ENCODE measurements around the gene WDR37.

The WDR37 gene

DNA sequence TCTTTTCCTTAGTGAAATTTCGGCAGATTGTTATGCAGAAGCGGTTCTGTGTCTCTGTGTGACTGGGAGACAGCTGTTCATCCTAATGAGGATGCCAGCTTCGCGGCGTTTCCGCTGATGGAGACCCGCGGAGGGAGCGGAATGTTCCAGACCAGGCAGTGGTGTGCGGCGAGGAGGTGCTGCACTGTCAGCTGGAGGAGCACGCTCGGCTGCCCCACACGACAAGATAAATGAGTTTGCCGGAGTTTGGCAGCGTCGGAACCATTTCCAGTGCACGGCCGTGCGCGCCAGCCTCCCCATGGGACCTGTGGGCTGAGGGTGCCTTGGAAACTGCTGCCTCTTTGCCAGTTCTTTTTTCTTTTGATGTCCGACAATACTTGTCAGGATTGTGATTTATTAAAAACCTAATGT, 64.6 kb downstream of the WDR37 start:
- Histone ChIP-seq H3K4me2 (ENCODE audit: insufficient read depth, low read length) (no peak overlapping the region), H3K4me3 (ENCODE audit: low read depth in 1 of 2, low read length in 2 of 2) (no peak overlapping the region), H3K36me3 (ENCODE audit: insufficient read depth, low read length) (peaks cover 90% of the 10 kb centered on the region), H3K79me2 (ENCODE audit: insufficient read depth, low read length) (no peaks in the 10 kb centered on the region), H3K9ac (ENCODE audit: low read depth, low read length) (no peak overlapping the region), H3K27me3 (ENCODE audit: insufficient read depth, low read length, poor library complexity) (no peaks in the 10 kb centered on the region), H3K4me1 (ENCODE audit: insufficient read depth, low read length) (peaks cover 6% of the 10 kb centered on the region; the same call in 1 of the 2 replicates), H4K20me1 (ENCODE audit: insufficient read depth, low read length) (no peaks in the 10 kb centered on the region), H2AFZ (ENCODE audit: low read depth, low read length) (no peak overlapping the region), H3K9me3 (ENCODE audit: insufficient read depth, low read length, severe bottlenecking) (no peaks in the 10 kb centered on the region), H3K27ac (ENCODE audit: low read length) (no peak overlapping the region)
- ATAC-seq (ENCODE audit: insufficient read depth, low read depth) (no peak), DNase-seq (no peak)
- TF ChIP-seq, protein P1, sequence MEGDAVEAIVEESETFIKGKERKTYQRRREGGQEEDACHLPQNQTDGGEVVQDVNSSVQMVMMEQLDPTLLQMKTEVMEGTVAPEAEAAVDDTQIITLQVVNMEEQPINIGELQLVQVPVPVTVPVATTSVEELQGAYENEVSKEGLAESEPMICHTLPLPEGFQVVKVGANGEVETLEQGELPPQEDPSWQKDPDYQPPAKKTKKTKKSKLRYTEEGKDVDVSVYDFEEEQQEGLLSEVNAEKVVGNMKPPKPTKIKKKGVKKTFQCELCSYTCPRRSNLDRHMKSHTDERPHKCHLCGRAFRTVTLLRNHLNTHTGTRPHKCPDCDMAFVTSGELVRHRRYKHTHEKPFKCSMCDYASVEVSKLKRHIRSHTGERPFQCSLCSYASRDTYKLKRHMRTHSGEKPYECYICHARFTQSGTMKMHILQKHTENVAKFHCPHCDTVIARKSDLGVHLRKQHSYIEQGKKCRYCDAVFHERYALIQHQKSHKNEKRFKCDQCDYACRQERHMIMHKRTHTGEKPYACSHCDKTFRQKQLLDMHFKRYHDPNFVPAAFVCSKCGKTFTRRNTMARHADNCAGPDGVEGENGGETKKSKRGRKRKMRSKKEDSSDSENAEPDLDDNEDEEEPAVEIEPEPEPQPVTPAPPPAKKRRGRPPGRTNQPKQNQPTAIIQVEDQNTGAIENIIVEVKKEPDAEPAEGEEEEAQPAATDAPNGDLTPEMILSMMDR (IDR thresholded peaks at IDR 0.05; ENCODE audit: borderline replicate concordance, extremely low read depth, low read length, poor library complexity, severe bottlenecking), result no peak
- no peak for TF ChIP-seq EZH2 (IDR thresholded peaks at IDR 0.05; ENCODE audit: borderline replicate concordance, low read depth, low read length, severe bottlenecking)

DNA sequence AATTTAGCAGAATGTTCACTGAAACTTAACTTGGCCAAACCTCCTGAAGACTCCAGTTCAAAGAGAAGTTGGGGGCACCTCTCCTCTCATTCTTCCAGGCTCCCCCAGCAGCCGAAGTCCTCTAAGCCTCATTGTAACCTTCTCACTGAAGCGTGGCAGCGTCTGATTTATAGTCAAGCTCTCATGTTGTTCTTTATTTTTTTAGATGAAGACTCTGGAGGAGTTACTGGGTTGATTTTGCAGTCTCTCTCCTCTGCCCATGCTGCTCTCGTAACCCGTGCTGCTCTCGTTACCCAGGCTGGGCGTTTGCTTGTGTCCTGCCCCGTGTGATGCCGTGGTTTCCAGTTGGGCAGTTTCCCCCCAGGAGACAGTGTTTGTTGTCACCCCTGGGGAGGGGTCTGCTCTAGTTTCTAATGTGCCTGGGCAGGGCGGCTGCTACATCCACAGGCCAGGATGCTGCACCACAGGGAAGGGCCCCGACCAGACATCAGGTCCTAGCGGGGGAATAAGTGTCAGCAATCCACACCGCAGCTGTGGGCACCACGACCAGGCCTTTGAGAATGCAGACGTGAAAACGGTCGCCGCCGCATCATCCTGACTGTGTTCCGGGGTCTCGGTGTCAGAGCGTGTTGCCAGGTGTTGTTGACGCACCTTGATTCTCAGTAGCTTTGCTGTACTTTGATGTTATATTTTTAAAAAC, 65.2 kb downstream of the WDR37 start:
- TF ChIP-seq, protein P1 (IDR thresholded peaks at IDR 0.05; ENCODE audit: borderline replicate concordance, extremely low read depth, low read length, poor library complexity, severe bottlenecking), result no peak
- no peak for TF ChIP-seq EZH2 (IDR thresholded peaks at IDR 0.05; ENCODE audit: borderline replicate concordance, low read depth, low read length, severe bottlenecking)
- ATAC-seq (ENCODE audit: insufficient read depth, low read depth), result no peak
- Histone ChIP-seq H3K9me3 (ENCODE audit: insufficient read depth, low read length, severe bottlenecking) (no peaks in the 10 kb centered on the region), H3K36me3 (ENCODE audit: insufficient read depth, low read length) (peaks cover 89% of the 10 kb centered on the region), H2AFZ (ENCODE audit: low read depth, low read length) (no peak overlapping the region), H3K4me1 (ENCODE audit: insufficient read depth, low read length) (peaks cover 6% of the 10 kb centered on the region; the same call in 1 of the 2 replicates), H3K4me3 (ENCODE audit: low read depth in 1 of 2, low read length in 2 of 2) (no peak overlapping the region), H4K20me1 (ENCODE audit: insufficient read depth, low read length) (no peaks in the 10 kb centered on the region), H3K27ac (ENCODE audit: low read length) (no peak overlapping the region), H3K9ac (ENCODE audit: low read depth, low read length) (no peak overlapping the region), H3K4me2 (ENCODE audit: insufficient read depth, low read length) (no peak overlapping the region), H3K27me3 (ENCODE audit: insufficient read depth, low read length, poor library complexity) (no peaks in the 10 kb centered on the region), H3K79me2 (ENCODE audit: insufficient read depth, low read length) (no peaks in the 10 kb centered on the region)
- no peak for DNase-seq

DNA sequence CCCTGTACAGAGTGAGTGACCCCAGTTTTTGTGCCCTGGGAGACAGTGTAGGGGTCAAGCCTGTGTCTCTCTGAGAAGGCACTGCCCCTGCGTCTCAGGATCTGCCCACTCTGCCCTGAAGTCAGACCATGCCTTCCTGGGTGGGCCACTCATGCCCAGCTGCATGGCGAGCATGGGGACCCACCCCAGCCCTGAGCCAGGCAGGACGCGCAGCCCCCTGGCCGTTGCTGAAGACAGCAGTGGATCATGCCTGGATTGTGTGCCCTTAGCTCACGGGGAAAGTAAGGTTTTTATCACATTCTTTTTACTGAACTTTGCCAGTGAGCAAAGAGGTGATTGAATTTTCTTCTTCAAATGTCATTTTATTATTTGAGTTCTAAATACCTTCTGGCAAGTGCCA, 66.2 kb downstream of the WDR37 start:
- Histone ChIP-seq H4K20me1 (ENCODE audit: insufficient read depth, low read length) (no peaks in the 10 kb centered on the region), H3K79me2 (ENCODE audit: insufficient read depth, low read length) (no peaks in the 10 kb centered on the region), H3K4me2 (ENCODE audit: insufficient read depth, low read length) (no peak overlapping the region), H3K9me3 (ENCODE audit: insufficient read depth, low read length, severe bottlenecking) (no peaks in the 10 kb centered on the region), H2AFZ (ENCODE audit: low read depth, low read length) (no peak overlapping the region), H3K4me3 (ENCODE audit: low read depth in 1 of 2, low read length in 2 of 2) (no peak overlapping the region), H3K27me3 (ENCODE audit: insufficient read depth, low read length, poor library complexity) (no peaks in the 10 kb centered on the region), H3K9ac (ENCODE audit: low read depth, low read length) (no peak overlapping the region), H3K27ac (ENCODE audit: low read length) (no peak overlapping the region; the same call in 1 of the 2 replicates), H3K36me3 (ENCODE audit: insufficient read depth, low read length) (peaks cover 87% of the 10 kb centered on the region), H3K4me1 (ENCODE audit: insufficient read depth, low read length) (peaks cover 6% of the 10 kb centered on the region; the same call in 1 of the 2 replicates)
- TF ChIP-seq, protein P1 (IDR thresholded peaks at IDR 0.05; ENCODE audit: borderline replicate concordance, extremely low read depth, low read length, poor library complexity, severe bottlenecking), result no peak
- no peak for TF ChIP-seq EZH2 (IDR thresholded peaks at IDR 0.05; ENCODE audit: borderline replicate concordance, low read depth, low read length, severe bottlenecking)
- DNase-seq (no peak), ATAC-seq (ENCODE audit: insufficient read depth, low read depth) (no peak)
